Heart left ventricle (tissue), 16 donors: ENCODE measurements around the gene PGM1. TPM values are rescaled to one million over a fixed set of nuclear protein-coding genes. Genes with fewer than 3 reads are reported as not detected.
"Not testable (repeated sequence)": the region's sequence is repeated elsewhere in the genome, so short reads cannot be mapped to it uniquely, and the experiment has no call there.

ENCODE experiments used
- ATAC-seq, 4 donors: fragments of 200-7000 bp; cut with Tn5 transposase; one replicate each; pipeline ENCODE4 v1.9.1; 2020 to 2022; ENCODE audit warnings: moderate library complexity in 4 of 4, mild to moderate bottlenecking in 3 of 4, moderate number of reproducible peaks in 1 of 4
- DNase-seq, 5 donors: peaks; one replicate each; pipeline ENCODE4 v3.0.0-alpha.2; 2020
- H3K27ac ChIP-seq, 12 donors: fragments of 200-600 bp; sonication (generic) in 4 of 12; one replicate each; pipeline versions ENCODE4 v1.5.0 to v1.8.0; 2016 to 2022; ENCODE audit warnings: mild to moderate bottlenecking in 2 of 12
- H3K27me3 ChIP-seq, 9 donors: fragments of 200-600 bp; sonication (generic) in 2 of 9; one replicate each; pipeline versions ENCODE4 v1.5.1 to v1.8.0; 2016 to 2022; ENCODE audit warnings: mild to moderate bottlenecking in 3 of 9
- H3K36me3 ChIP-seq, 9 donors: fragments of 200-600 bp; sonication (generic) in 2 of 9; one replicate each; pipeline versions ENCODE4 v1.5.0 to v1.8.0; 2018 to 2022; ENCODE audit warnings: mild to moderate bottlenecking in 2 of 9
- H3K4me1 ChIP-seq, 12 donors: fragments of 200-600 bp; sonication (generic) in 4 of 12; one replicate each; pipeline versions ENCODE4 v1.5.0 to v1.8.0; 2016 to 2022; ENCODE audit warnings: mild to moderate bottlenecking in 3 of 12
- H3K4me3 ChIP-seq, 12 donors: fragments of 200-600 bp; sonication (generic) in 4 of 12; one replicate each; pipeline versions ENCODE4 v1.5.0 to v1.8.0; 2017 to 2022; ENCODE audit warnings: mild to moderate bottlenecking in 9 of 12, moderate library complexity in 4 of 12
- H3K9me3 ChIP-seq, 12 donors: fragments of 200-600 bp; sonication (generic) in 4 of 12; one replicate each; pipeline versions ENCODE4 v1.5.0 to v1.8.0; 2016 to 2022; ENCODE audit warnings: mild to moderate bottlenecking in 1 of 12
- POLR2A ChIP-seq, 2 donors: fragments of 450-650 bp; IDR thresholded peaks; one replicate each; pipeline ENCODE4 v1.6.1; 2017; ENCODE audit warnings: antibody characterized with exemption in 2 of 2, mild to moderate bottlenecking in 2 of 2, moderate library complexity in 2 of 2
- WGBS, 4 donors: extraction: QIAGEN DNeasy Blood & Tissue Kit in 2 of 4; methylation state at CpG; one replicate each; pipeline versions ENCODE4 v1.1.5 to v1.1.7; 2013 to 2018; 5-methylcytosine and 5-hydroxymethylcytosine counted together
- intact Hi-C, 10 donors: fragments of 100-400 bp; cut with DNase I; formaldehyde crosslinking; loops; one replicate each; pipeline versions ENCODE4 v1.11.1 to v1.14.2; 2022
- polyA plus RNA-seq, 2 donors: library from polyadenylated mRNA; stranded (reverse); fragments of 200-250 nt; gene quantifications; one replicate each; pipeline ENCODE4 v1.2.3, GENCODE V29; 2013
- total RNA-seq, 9 donors: library from RNA; depleted of rRNA in 2 of 9; stranded (reverse); fragments of >200 nt in 2 of 9; fragmentation: NEBNext Ultra II Directional in 3 of 9; extraction: Animal tissue kit (Norgen Biotek cat#: 25700) in 3 of 9; gene quantifications; one replicate each; pipeline versions ENCODE4 v1.1.0 to v1.2.4, GENCODE V29; 2016 to 2023
- TF ChIP-seq, protein P1 (sequence below), 12 donors: fragments of 200-600 bp; sonication (generic) in 4 of 12; IDR thresholded peaks; one replicate each; pipeline versions ENCODE4 v1.5.0 to v1.8.0; 2018 to 2022; ENCODE audit warnings: antibody characterized with exemption in 12 of 12, mild to moderate bottlenecking in 5 of 12
- donor health status: ischemic (EF 13 %, LVEDD 7.1; RV severe dilation, severe dysfunction).
- donor health status: healthy with polysubstance abuse.
- donor health status: DM: no; HTN: yes; CAD: no.
- donor health status: DM: no; HTN: no; CAD: no.
- donor health status: ischemic (EF 25% LVEDD 6.9; RV normal size, moderate dysfunction).
- donor health status: ischemic (EF 25% LVEDD 5.7; RV mildly dilated, moderate dysfunction).
- donor health status: healthy.
- donor health status: DM: yes; HTN: yes; CAD: no.
- donor health status: ischemic (EF 35%, LVEDD 5.7; RV mildly dilated, moderate dysfunction).
- donor health status: nonischemic (EF 11% LVEDD 7.7; RV severe dilation, severe dysfunction).
- donor health status: DM: yes; HTN: yes; CAD: no.
- donor health status: PGD.
- donor health status: ischemic (EF 29% LVEDD 5.4; RV normal size, mild dysfunction).
- donor health status: nonischemic (EF 23%, LVEDD 6.1; RV moderate dilation, normal function).

The PGM1 gene
- total and polyA plus RNA-seq, 11 donors: 51.4 to 419 (median 258) TPM

DNA sequence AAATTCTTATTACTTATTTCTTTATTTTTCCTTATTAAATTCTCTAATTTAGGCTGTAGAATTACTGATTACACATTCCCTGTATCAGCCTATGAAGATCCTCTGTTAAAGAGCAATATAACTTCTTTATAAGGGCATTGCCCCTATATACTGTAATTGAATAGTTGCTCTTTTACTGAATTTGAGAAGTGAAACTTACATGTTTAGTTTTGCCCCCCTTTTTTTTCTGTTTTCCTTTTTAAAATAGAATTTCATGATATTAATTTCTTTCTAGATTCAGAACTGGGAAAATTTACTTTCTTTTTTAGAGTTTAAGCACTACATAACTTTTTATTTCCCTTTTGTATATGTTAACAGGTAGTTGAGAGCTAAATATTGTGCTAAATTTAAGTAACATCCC, 29.5 kb upstream of the PGM1 start:
- H3K27ac ChIP-seq: no peak overlapping the region
- no peaks in the 10 kb centered on the region for H3K27me3 ChIP-seq
- no peak overlapping the region for H3K4me3 ChIP-seq
- intact Hi-C loops: no loop called here
- no peaks in the 10 kb centered on the region for H3K9me3 ChIP-seq
- H3K36me3 ChIP-seq: peaks cover 0 to 24% (median 0%) of the 10 kb centered on the region in 9 donors
- no peaks in the 10 kb centered on the region for H3K4me1 ChIP-seq
- no peak for TF ChIP-seq POLR2A (IDR thresholded peaks at IDR 0.05)
- TF ChIP-seq, protein P1, sequence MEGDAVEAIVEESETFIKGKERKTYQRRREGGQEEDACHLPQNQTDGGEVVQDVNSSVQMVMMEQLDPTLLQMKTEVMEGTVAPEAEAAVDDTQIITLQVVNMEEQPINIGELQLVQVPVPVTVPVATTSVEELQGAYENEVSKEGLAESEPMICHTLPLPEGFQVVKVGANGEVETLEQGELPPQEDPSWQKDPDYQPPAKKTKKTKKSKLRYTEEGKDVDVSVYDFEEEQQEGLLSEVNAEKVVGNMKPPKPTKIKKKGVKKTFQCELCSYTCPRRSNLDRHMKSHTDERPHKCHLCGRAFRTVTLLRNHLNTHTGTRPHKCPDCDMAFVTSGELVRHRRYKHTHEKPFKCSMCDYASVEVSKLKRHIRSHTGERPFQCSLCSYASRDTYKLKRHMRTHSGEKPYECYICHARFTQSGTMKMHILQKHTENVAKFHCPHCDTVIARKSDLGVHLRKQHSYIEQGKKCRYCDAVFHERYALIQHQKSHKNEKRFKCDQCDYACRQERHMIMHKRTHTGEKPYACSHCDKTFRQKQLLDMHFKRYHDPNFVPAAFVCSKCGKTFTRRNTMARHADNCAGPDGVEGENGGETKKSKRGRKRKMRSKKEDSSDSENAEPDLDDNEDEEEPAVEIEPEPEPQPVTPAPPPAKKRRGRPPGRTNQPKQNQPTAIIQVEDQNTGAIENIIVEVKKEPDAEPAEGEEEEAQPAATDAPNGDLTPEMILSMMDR (IDR thresholded peaks at IDR 0.05): no peak
- DNase-seq: no peak
- ATAC-seq: no peak

DNA sequence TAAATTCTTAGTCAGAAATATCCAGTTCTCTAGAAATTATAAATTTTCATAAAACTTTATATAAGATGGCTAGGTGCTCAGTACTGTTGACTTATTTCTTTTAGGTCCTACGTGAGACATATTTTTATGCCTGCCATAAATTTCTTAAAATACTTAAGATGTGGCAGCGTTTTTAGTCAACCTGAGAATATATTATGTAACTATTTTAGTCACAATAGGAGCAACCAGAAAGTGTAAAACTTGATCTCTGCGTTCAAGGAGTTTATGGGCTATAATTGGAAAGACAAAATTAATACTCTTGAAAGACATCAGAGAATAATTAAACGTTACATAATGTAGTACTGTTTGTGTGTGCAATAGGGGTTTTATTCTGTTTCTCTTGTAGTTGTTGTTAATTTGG, 24.1 kb upstream of the PGM1 start:
- intact Hi-C loops: no loop called here
- H3K4me1 ChIP-seq: no peaks in the 10 kb centered on the region
- DNase-seq: no peak
- WGBS, 4 donors: 92 to 94% (median 93%) methylated on average over 4 of the region's 4 CpGs
- no peaks in the 10 kb centered on the region for H3K27me3 ChIP-seq
- H3K27ac ChIP-seq: no peak overlapping the region
- ATAC-seq: no peak
- H3K4me3 ChIP-seq: no peak overlapping the region
- no peaks in the 10 kb centered on the region for H3K9me3 ChIP-seq
- H3K36me3 ChIP-seq: peaks cover 0 to 14% (median 0%) of the 10 kb centered on the region in 9 donors
- TF ChIP-seq, protein P1 (IDR thresholded peaks at IDR 0.05): no peak
- TF ChIP-seq POLR2A (IDR thresholded peaks at IDR 0.05): no peak

DNA sequence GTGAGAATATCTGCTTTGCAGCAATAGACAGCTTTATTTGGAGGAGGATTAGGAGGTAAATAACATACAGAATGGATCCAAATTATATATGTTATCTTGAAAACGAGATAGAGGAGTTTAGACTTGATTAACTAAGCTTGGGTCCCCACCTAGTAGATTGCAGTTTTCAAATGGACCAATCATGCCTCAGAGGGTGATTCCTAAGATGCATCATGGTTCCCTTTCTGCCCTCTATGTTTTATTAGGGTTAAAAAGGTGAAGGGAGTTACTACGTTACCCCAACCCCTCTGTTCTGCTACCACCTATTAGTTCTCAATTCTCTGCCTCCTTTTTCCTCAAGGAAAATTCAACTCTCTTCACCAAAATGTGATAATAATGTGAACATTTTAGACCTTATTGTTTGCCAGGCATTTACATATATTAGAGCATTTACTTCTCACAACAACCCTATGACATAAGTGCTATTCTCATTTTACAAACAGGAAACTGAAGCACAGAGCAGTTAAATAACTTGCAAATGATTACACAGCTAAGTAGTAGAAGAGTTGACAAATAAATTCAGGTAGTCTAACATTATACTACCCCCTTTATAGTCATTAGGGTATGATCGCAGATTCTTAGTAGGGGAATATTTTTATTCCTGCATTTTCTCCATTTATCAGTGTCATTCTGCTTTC, 23.4 kb upstream of the PGM1 start:
- WGBS, 4 donors: 82 to 89% (median 84%) methylated on average over 3 of the region's 3 CpGs
- intact Hi-C loops: loop anchor here in 3 of 10 donors (10.0 kb wide), 1 partner anchor 675 kb away; no protein-coding TSS in a partner anchor

DNA sequence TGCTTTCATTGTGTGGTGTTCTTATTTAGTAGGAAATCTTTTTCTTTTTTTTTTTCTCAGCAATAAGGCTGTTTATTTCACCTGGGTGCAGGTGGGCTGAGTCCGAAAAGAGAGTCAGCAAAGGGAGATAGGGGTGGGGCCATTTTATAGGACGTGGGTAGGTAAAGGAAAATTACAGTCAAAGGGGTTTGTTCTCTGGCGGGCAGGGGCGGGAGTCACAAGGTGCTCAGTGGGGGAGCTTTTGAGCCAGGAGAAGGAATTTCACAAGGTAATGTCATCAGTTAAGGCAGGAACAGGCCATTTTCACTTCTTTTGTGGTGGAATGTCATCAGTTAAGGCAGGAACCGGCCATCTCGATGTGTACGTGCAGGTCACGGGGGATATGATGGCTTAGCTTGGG, 20.5 kb upstream of the PGM1 start:
- not testable (repeated sequence) for H3K4me3 ChIP-seq, H3K9me3 ChIP-seq, H3K27me3 ChIP-seq, DNase-seq, ATAC-seq, H3K27ac ChIP-seq, H3K4me1 ChIP-seq
- H3K36me3 ChIP-seq: peaks cover 0 to 12% (median 0%) of the 10 kb centered on the region in 9 donors
- 89 to 94% (median 92%) methylated on average over 8 of the region's 8 CpGs for WGBS, 4 donors
- intact Hi-C loops: loop anchor here in 3 of 10 donors (10.0 kb wide), 1 partner anchor 672 kb away; no protein-coding TSS in a partner anchor

More for the DNA sequence above, 23.4 kb upstream of the PGM1 start:
- ATAC-seq: no peak
- DNase-seq: no peak
- Histone ChIP-seq H3K36me3 (peaks cover 0 to 12% (median 0%) of the 10 kb centered on the region in 9 donors), H3K27me3 (no peaks in the 10 kb centered on the region), H3K4me1 (no peaks in the 10 kb centered on the region), H3K27ac (no peak overlapping the region), H3K4me3 (no peak overlapping the region), H3K9me3 (no peaks in the 10 kb centered on the region)
- no peak for TF ChIP-seq POLR2A (IDR thresholded peaks at IDR 0.05)
- TF ChIP-seq, protein P1 (IDR thresholded peaks at IDR 0.05): no peak

DNA sequence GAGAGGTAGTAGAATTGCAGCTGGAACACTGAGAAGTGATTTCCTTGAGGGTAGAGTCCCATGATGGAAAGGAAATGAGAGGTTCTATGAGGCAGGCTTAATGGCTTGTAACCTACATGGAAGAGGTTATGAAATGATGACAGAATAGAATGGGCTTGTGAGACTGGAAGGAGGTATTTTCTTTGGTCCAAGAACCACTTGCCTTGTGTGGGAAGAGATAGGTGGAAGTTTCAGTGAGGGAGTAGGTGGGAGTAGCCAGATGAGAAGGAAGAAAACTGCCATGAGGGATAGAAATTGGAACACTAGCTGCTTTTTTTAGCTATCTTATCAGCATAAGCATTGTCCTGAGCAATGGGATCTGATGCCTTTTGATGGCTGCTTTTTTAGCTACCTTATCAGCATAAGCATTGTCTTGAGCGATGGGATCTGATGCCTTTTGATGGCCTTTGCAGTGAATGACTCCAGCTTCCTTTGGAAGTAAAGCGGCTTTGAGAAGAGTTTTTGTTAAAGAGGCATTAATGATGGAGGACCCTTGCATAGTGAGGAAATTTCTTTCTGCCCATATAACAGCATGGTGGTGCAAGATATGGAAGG, 18.9 kb upstream of the PGM1 start:
- 56 to 69% (median 62%) methylated on average over 2 of the region's 2 CpGs for WGBS, 4 donors
- not testable (repeated sequence) for H3K4me1 ChIP-seq, H3K9me3 ChIP-seq, H3K27ac ChIP-seq, ATAC-seq, DNase-seq, H3K4me3 ChIP-seq, H3K27me3 ChIP-seq, H3K36me3 ChIP-seq
- intact Hi-C loops: loop anchor here in 4 of 10 donors (2.0 to 10.0 kb wide), 2 partner anchors 671 to 673 kb away; no protein-coding TSS in a partner anchor
